H1 (cell line): ENCODE measurements around the gene CA10. TPM values are rescaled to one million over a fixed set of nuclear protein-coding genes. Genes with fewer than 3 reads are reported as not detected.

Source experiments
- CTCF ChIA-PET: fragments of 300-600 bp; sonication (Branson Sonifier 250); formaldehyde crosslinking; loops from one replicate; lab custom pipeline; 2021; ENCODE audit not compliant: partially characterized antibody; lab: Charles Lee
- POLR2A ChIA-PET: fragments of 300-600 bp; sonication (Branson Sonifier 250); formaldehyde crosslinking; loops from one replicate; lab custom pipeline; 2021; ENCODE audit warnings: inconsistent platforms; ENCODE audit not compliant: partially characterized antibody; lab: Charles Lee
- DNase-seq, 2 experiments: peaks; one replicate each; pipeline versions ENCODE4 v3.0.0 to v3.0.0-alpha.2; 2010 to 2022; ENCODE audit warnings: low spot score in 2 of 2, low read depth in 1 of 2, mixed read lengths in 1 of 2
- FAIRE-seq: peaks from 2 replicates; lab custom pipeline; 2011; peaks lifted over from hg19 to GRCh38; lab: Jason Lieb, UNC
- H2AFZ ChIP-seq: 2 replicates; pipeline ENCODE4 v1.8.1; 2012; ENCODE audit warnings: low read length, inconsistent platforms
- H2AK5ac ChIP-seq: 2 replicates; pipeline ENCODE4 v1.6.1; 2013; ENCODE audit warnings: low read depth, low read length
- H2BK120ac ChIP-seq: replicated peaks from 2 replicates; pipeline ENCODE3; 2013; ENCODE audit warnings: low read depth, low read length, inconsistent platforms
- H2BK12ac ChIP-seq: 2 replicates; pipeline ENCODE4 v1.6.1; 2013; ENCODE audit warnings: low read depth, low read length
- H2BK15ac ChIP-seq: 2 replicates; pipeline ENCODE4 v1.6.1; 2013; ENCODE audit warnings: low read length
- H2BK20ac ChIP-seq: 2 replicates; pipeline ENCODE4 v1.6.1; 2013; ENCODE audit warnings: low read length
- H2BK5ac ChIP-seq: 2 replicates; pipeline ENCODE4 v1.6.1; 2013; ENCODE audit warnings: low read depth, low read length
- H3K14ac ChIP-seq: 2 replicates; pipeline ENCODE4 v1.6.1; 2013; ENCODE audit warnings: inconsistent platforms; ENCODE audit not compliant: insufficient read length
- H3K18ac ChIP-seq: 2 replicates; pipeline ENCODE4 v1.6.1; 2013; ENCODE audit warnings: low read length; ENCODE audit errors: extremely low read depth
- H3K23ac ChIP-seq: 2 replicates; pipeline ENCODE4 v1.6.1; 2013; ENCODE audit warnings: inconsistent platforms; ENCODE audit not compliant: insufficient read length
- H3K23me2 ChIP-seq: 2 replicates; pipeline ENCODE4 v1.6.1; 2013; ENCODE audit warnings: low read depth, low read length
- H3K27ac ChIP-seq: 2 replicates; pipeline ENCODE4 v1.6.1; 2011; ENCODE audit warnings: low read depth, low read length, inconsistent platforms
- H3K27me3 ChIP-seq, 4 experiments: replicated peaks in 1 of 4; 1 replicate in 1 of 4; 2 replicates in 3 of 4; pipeline versions ENCODE4 v1.6.1 to v1.8.1; 2011 to 2013; ENCODE audit warnings: low read length in 3 of 4, mild to moderate bottlenecking in 3 of 4, inconsistent platforms in 2 of 4, mixed read lengths in 2 of 4, moderate library complexity in 1 of 4; ENCODE audit not compliant: control insufficient read depth in 3 of 4, insufficient read depth in 3 of 4; ENCODE audit errors: extremely low read depth in 1 of 4
- H3K36me3 ChIP-seq, 4 experiments: 2 replicates each; pipeline versions ENCODE4 v1.6.1 to v1.8.1; 2011 to 2013; ENCODE audit warnings: mild to moderate bottlenecking in 4 of 4, low read length in 3 of 4, moderate library complexity in 2 of 4, control low read depth in 1 of 4, inconsistent platforms in 1 of 4; ENCODE audit not compliant: insufficient read depth in 4 of 4, control insufficient read depth in 2 of 4
- H3K4ac ChIP-seq: replicated peaks from 2 replicates; pipeline ENCODE3; 2013; ENCODE audit warnings: low read length, low read depth, mixed read lengths, inconsistent platforms; ENCODE audit not compliant: insufficient read length
- H3K4me1 ChIP-seq, 4 experiments: replicated peaks in 1 of 4; 1 replicate in 1 of 4; 2 replicates in 3 of 4; pipeline versions ENCODE4 v1.6.1 to v1.8.1; 2011 to 2013; ENCODE audit warnings: low read length in 3 of 4, inconsistent platforms in 2 of 4, mixed read lengths in 1 of 4; ENCODE audit not compliant: insufficient read depth in 4 of 4, control insufficient read depth in 3 of 4
- H3K4me2 ChIP-seq, 2 experiments: 2 replicates each; pipeline versions ENCODE4 v1.6.1 to v1.8.1; 2011 to 2013; ENCODE audit warnings: low read depth in 2 of 2, low read length in 2 of 2, control low read depth in 1 of 2, inconsistent platforms in 1 of 2, mild to moderate bottlenecking in 1 of 2; ENCODE audit not compliant: insufficient read depth in 1 of 2
- H3K4me3 ChIP-seq, 4 experiments: fragments of 200-600, 300-600 bp in 1 of 4; sonication (generic), shearing (Covaris generic), sonication (Bioruptor Twin) in 1 of 4; 2 replicates each; pipeline versions ENCODE4 v1.5.1 to v1.8.1; 2011 to 2016; ENCODE audit warnings: low read length in 4 of 4, low read depth in 3 of 4, control low read depth in 2 of 4, inconsistent platforms in 2 of 4, mild to moderate bottlenecking in 2 of 4, mixed read lengths in 1 of 4, moderate library complexity in 1 of 4; ENCODE audit not compliant: insufficient read depth in 2 of 4; ENCODE audit errors: extremely low read depth in 1 of 4
- H3K56ac ChIP-seq: replicated peaks from 2 replicates; pipeline ENCODE3; 2013; ENCODE audit warnings: low read depth, mild to moderate bottlenecking, mixed read lengths, low read length, inconsistent platforms; ENCODE audit not compliant: insufficient read length
- H3K79me1 ChIP-seq: 2 replicates; pipeline ENCODE4 v1.6.1; 2013; ENCODE audit warnings: low read depth, low read length, control low read depth
- H3K79me2 ChIP-seq, 2 experiments: 2 replicates each; pipeline versions ENCODE4 v1.6.1 to v1.8.1; 2012 to 2013; ENCODE audit warnings: low read length in 2 of 2, mild to moderate bottlenecking in 2 of 2, inconsistent platforms in 1 of 2; ENCODE audit not compliant: insufficient read depth in 2 of 2, control insufficient read depth in 1 of 2
- H3K9ac ChIP-seq, 4 experiments: replicated peaks in 1 of 4; 1 replicate in 1 of 4; 2 replicates in 3 of 4; pipeline versions ENCODE4 v1.6.1 to v1.8.1; 2011 to 2013; ENCODE audit warnings: low read depth in 3 of 4, low read length in 3 of 4, control low read depth in 2 of 4, mild to moderate bottlenecking in 2 of 4, moderate library complexity in 2 of 4, inconsistent platforms in 1 of 4; ENCODE audit errors: extremely low read depth in 1 of 4
- H3K9me3 ChIP-seq, 2 experiments: 2 replicates each; pipeline versions ENCODE4 v1.6.1 to v1.8.1; 2012 to 2013; ENCODE audit warnings: mild to moderate bottlenecking in 2 of 2, moderate library complexity in 2 of 2, control low read depth in 1 of 2, inconsistent platforms in 1 of 2, low read depth in 1 of 2, low read length in 1 of 2, mixed read lengths in 1 of 2; ENCODE audit not compliant: insufficient read depth in 2 of 2
- H4K20me1 ChIP-seq, 2 experiments: replicated peaks in 1 of 2; 2 replicates each; pipeline versions ENCODE3 to v1.8.1; 2011 to 2013; ENCODE audit warnings: inconsistent platforms in 2 of 2, low read length in 2 of 2, mild to moderate bottlenecking in 1 of 2; ENCODE audit not compliant: insufficient read depth in 2 of 2, control insufficient read depth in 1 of 2
- H4K5ac ChIP-seq: 2 replicates; pipeline ENCODE4 v1.6.1; 2013; ENCODE audit warnings: low read length, low read depth, mixed read lengths, inconsistent platforms; ENCODE audit not compliant: insufficient read length
- H4K8ac ChIP-seq: 2 replicates; pipeline ENCODE4 v1.8.0; 2013; ENCODE audit warnings: mild to moderate bottlenecking, moderate library complexity, low read length, inconsistent platforms; ENCODE audit not compliant: insufficient read depth; ENCODE audit errors: extremely low read depth
- H4K91ac ChIP-seq: replicated peaks from 2 replicates; pipeline ENCODE3; 2013; ENCODE audit warnings: low read length, mixed read lengths, inconsistent platforms; ENCODE audit not compliant: insufficient read length
- E2F6 ChIP-seq: IDR thresholded peaks from 2 replicates; pipeline ENCODE4 v1.6.1; 2012; ENCODE audit warnings: inconsistent platforms
- FOSL1 ChIP-seq: IDR thresholded peaks from 2 replicates; pipeline ENCODE4 v1.6.1; 2011; ENCODE audit warnings: mild to moderate bottlenecking, low read depth, low read length, moderate library complexity; ENCODE audit not compliant: insufficient read depth
- GTF2F1 ChIP-seq: IDR thresholded peaks from 2 replicates; pipeline ENCODE4 v1.6.1; 2012; ENCODE audit warnings: low read depth, low read length, improper control_type of control experiment, borderline replicate concordance
- HDAC2 ChIP-seq, 2 experiments: fragments of 300-600 bp in 1 of 2; sonication (generic) in 1 of 2; IDR thresholded peaks; 2 replicates each; pipeline ENCODE4 v1.6.1; 2011 to 2012; ENCODE audit warnings: low read depth in 2 of 2, low read length in 2 of 2, mild to moderate bottlenecking in 2 of 2, moderate library complexity in 2 of 2, borderline replicate concordance in 1 of 2, inconsistent platforms in 1 of 2
- NANOG ChIP-seq: IDR thresholded peaks from 2 replicates; pipeline ENCODE4 v1.6.1; 2011; ENCODE audit warnings: low read length, low read depth, mild to moderate bottlenecking, inconsistent platforms; ENCODE audit not compliant: insufficient read depth, poor library complexity, severe bottlenecking
- RNF2 ChIP-seq: fragments of 200-900, 300-1000 bp; sonication (generic); IDR thresholded peaks from 2 replicates; pipeline ENCODE4 v1.7.1; 2016; ENCODE audit warnings: borderline replicate concordance, low read depth, mild to moderate bottlenecking, antibody characterized with exemption, low read length; ENCODE audit not compliant: poor library complexity, severe bottlenecking; ENCODE audit errors: missing control alignments
- SAP30 ChIP-seq: fragments of 300-600 bp; sonication (generic); IDR thresholded peaks from 2 replicates; pipeline ENCODE4 v1.7.1; 2012; ENCODE audit warnings: low read length, moderate library complexity, mild to moderate bottlenecking, inconsistent platforms; ENCODE audit not compliant: insufficient read depth, insufficient replicate concordance
- SIN3A ChIP-seq, 2 experiments: IDR thresholded peaks in 1 of 2; conservative IDR thresholded peaks in 1 of 2; 2 replicates each; pipeline ENCODE4 v1.6.1; 2011 to 2012; ENCODE audit warnings: low read length in 2 of 2, improper control_type of control experiment in 1 of 2, low read depth in 1 of 2, mild to moderate bottlenecking in 1 of 2
- SIRT6 ChIP-seq: IDR thresholded peaks from one replicate; pipeline ENCODE4 v1.7.1; 2012; ENCODE audit warnings: low read length, inconsistent platforms
- TBP ChIP-seq: IDR thresholded peaks from 2 replicates; pipeline ENCODE4 v1.6.1; 2011; ENCODE audit warnings: low read depth, low read length, improper control_type of control experiment
- TCF12 ChIP-seq: IDR thresholded peaks from 2 replicates; pipeline ENCODE4 v1.6.1; 2011; ENCODE audit warnings: low read depth, mild to moderate bottlenecking, low read length
- TEAD4 ChIP-seq: IDR thresholded peaks from 2 replicates; pipeline ENCODE4 v1.6.1; 2012; ENCODE audit warnings: low read depth, low read length, inconsistent platforms, mixed read lengths
- ZNF274 ChIP-seq: IDR thresholded peaks from 2 replicates; pipeline ENCODE4 v1.7.0; 2012; ENCODE audit warnings: low read length, borderline replicate concordance; ENCODE audit errors: extremely low read depth
- WGBS, 2 experiments: shearing (Covaris generic) in 1 of 2; methylation state at CpG; one replicate each; pipeline versions ENCODE4 v1.1.6 to v1.1.7; 2013 to 2015; ENCODE audit warnings: low lambda C conversion rate in 2 of 2, mixed read lengths in 2 of 2, inconsistent platforms in 1 of 2, low coverage in 1 of 2, missing lambda C conversion rate in 1 of 2; ENCODE audit not compliant: insufficient replicate concordance in 2 of 2, insufficient coverage in 1 of 2, insufficient read length in 1 of 2; ENCODE audit errors: extremely low coverage in 1 of 2, missing lambda C conversion rate in 1 of 2; 5-methylcytosine and 5-hydroxymethylcytosine counted together
- polyA plus RNA-seq, 7 experiments: library from polyadenylated mRNA; depleted of rRNA in 3 of 7; stranded (reverse) in 5 of 7; unstranded in 2 of 7; fragments of >200 nt in 5 of 7; fragments of 200-250 nt in 2 of 7; gene quantifications; 1 replicate in 5 of 7; 2 replicates in 1 of 7; 4 replicates in 1 of 7; pipeline versions ENCODE4 v1.2.1 to v1.2.3, GENCODE V29; 2011 to 2013; ENCODE audit warnings: missing spikeins in 2 of 7, mixed read lengths in 2 of 7
- total RNA-seq: library from RNA; stranded (reverse); fragmentation: NEBNext Ultra II Directional; extraction: Animal tissue kit (Norgen Biotek cat#: 25700); gene quantifications from 2 replicates; pipeline ENCODE4 v1.2.1, GENCODE V29; 2021

Gene CA10
- total and polyA plus RNA-seq, 2 of the 8 experiments (the other 6 are each of a cell fraction or from before 2014, with no cell fraction given) = 0.60 to 0.63 TPM

GRCh38 chr17:52105591-52105990 lies 52.9 kb downstream of the CA10 start:
- H3K27ac ChIP-seq = no peak overlapping the region
- H3K9me3 ChIP-seq = no peaks in the 10 kb centered on the region
- ChIA-PET CTCF (interaction anchor here (0.7 to 7.0 kb wide), 31 partner anchors 11 to 734 kb away, joined by 3 to 74 read pairs (median 5); no protein-coding TSS in a partner anchor), POLR2A (no interaction called here)
- no peaks in the 10 kb centered on the region for H3K27me3 ChIP-seq
- no peak overlapping the region for H4K5ac ChIP-seq
- H3K9ac ChIP-seq = no peak overlapping the region
- WGBS, 2 experiments = 89% methylated on average over 1 of the region's 1 CpG; no CpG with 5 or more reads in 1 of the 2 experiments
- H3K4ac ChIP-seq = no peak overlapping the region
- H3K36me3 ChIP-seq = no peaks in the 10 kb centered on the region
- no peaks in the 10 kb centered on the region for H3K79me2 ChIP-seq
- H3K4me3 ChIP-seq = no peak overlapping the region
- H3K56ac ChIP-seq = no peak overlapping the region
- FAIRE-seq (no peak), DNase-seq (no peak)
- no peaks in the 10 kb centered on the region for H3K79me1 ChIP-seq
- no peak overlapping the region for H3K18ac ChIP-seq
- no peak overlapping the region for H2BK120ac ChIP-seq
- no peak overlapping the region for H3K4me2 ChIP-seq
- no peaks in the 10 kb centered on the region for H3K4me1 ChIP-seq
- H3K23me2 ChIP-seq = no peaks in the 10 kb centered on the region
- no peak overlapping the region for H3K14ac ChIP-seq
- H2AK5ac ChIP-seq = no peak overlapping the region
- H4K91ac ChIP-seq = no peak overlapping the region
- H2BK5ac ChIP-seq = no peak overlapping the region
- H2AFZ ChIP-seq = no peak overlapping the region
- no peak overlapping the region for H4K8ac ChIP-seq
- H2BK12ac ChIP-seq = no peak overlapping the region
- no peaks in the 10 kb centered on the region for H4K20me1 ChIP-seq
- no peak overlapping the region for H2BK15ac ChIP-seq
- H2BK20ac ChIP-seq = no peak overlapping the region
- H3K23ac ChIP-seq = no peak overlapping the region
- TF ChIP-seq TBP (no peak), FOSL1 (no peak), HDAC2 (IDR thresholded peaks at IDR 0.05; ENCODE audit: borderline replicate concordance in 1 of 2, low read depth in 2 of 2, low read length in 2 of 2) (no peak), ZNF274 (no peak), RNF2 (no peak), GTF2F1 (no peak), TEAD4 (no peak), TCF12 (no peak), E2F6 (no peak), SIRT6 (no peak), SAP30 (no peak), SIN3A (conservative IDR thresholded peaks at IDR 0.05 in 1 of 2, IDR thresholded peaks at IDR 0.05 in 1 of 2; ENCODE audit: low read depth in 1 of 2, low read length in 2 of 2) (no peak), NANOG (no peak)
